Transverse colon (tissue), 4 donors: ENCODE results near the gene CCDC181. TPM values are rescaled to one million over a fixed set of nuclear protein-coding genes. Genes with fewer than 3 reads are reported as not detected.
A peak's percentile ranks its signal among the peaks of the same experiment; 100 is the strongest.

ENCODE experiments used
- DNase-seq: peaks from one replicate; pipeline ENCODE4 v3.0.0-alpha.2; 2019
- H3K27ac ChIP-seq, 4 donors: fragments of 200-600 bp; sonication (generic); 2 replicates each; pipeline ENCODE4 v1.5.1; 2016 to 2018; ENCODE audit warnings: inconsistent platforms in 4 of 4
- H3K27me3 ChIP-seq: fragments of 200-600 bp; sonication (generic); 2 replicates; pipeline ENCODE4 v1.5.1; 2017; ENCODE audit warnings: inconsistent platforms
- H3K36me3 ChIP-seq, 4 donors: fragments of 200-600 bp; sonication (generic); 2 replicates each; pipeline ENCODE4 v1.5.1; 2017 to 2019; ENCODE audit warnings: inconsistent platforms in 4 of 4
- H3K4me1 ChIP-seq, 4 donors: fragments of 200-600 bp; sonication (generic); 2 replicates each; pipeline ENCODE4 v1.5.1; 2017 to 2020; ENCODE audit warnings: inconsistent platforms in 4 of 4
- H3K4me3 ChIP-seq, 4 donors: fragments of 200-600 bp; sonication (generic); 1 replicate in 1 of 4; 2 replicates in 3 of 4; pipeline versions ENCODE4 v1.5.1 to v1.6.1; 2017 to 2019; ENCODE audit warnings: inconsistent platforms in 4 of 4
- H3K9me3 ChIP-seq, 2 donors: fragments of 200-600 bp; sonication (generic); 2 replicates each; pipeline ENCODE4 v1.5.1; 2017 to 2019; ENCODE audit warnings: inconsistent platforms in 2 of 2
- EP300 ChIP-seq: sonication (generic); formaldehyde crosslinking; IDR thresholded peaks from one replicate; pipeline ENCODE4 v1.6.1; 2017; ENCODE audit warnings: antibody characterized with exemption, low read depth
- POLR2A ChIP-seq: fragments of 450-650 bp; IDR thresholded peaks from one replicate; pipeline ENCODE4 v1.6.1; 2016; ENCODE audit warnings: antibody characterized with exemption, mild to moderate bottlenecking, moderate library complexity
- POLR2AphosphoS5 ChIP-seq, 3 donors: sonication (generic); formaldehyde crosslinking; IDR thresholded peaks; one replicate each; pipeline ENCODE4 v1.6.1; 2016; ENCODE audit warnings: antibody characterized with exemption in 3 of 3
- WGBS, 2 donors: methylation state at CpG; one replicate each; pipeline ENCODE4 v1.1.5; 2018; ENCODE audit warnings: low coverage in 1 of 2; 5-methylcytosine and 5-hydroxymethylcytosine counted together
- in situ Hi-C, 4 donors: fragments of 200-750 bp; cut with MboI; loops; one replicate each; pipeline versions ENCODE4 v1.15.0 to v1.15.1; 2017; ENCODE audit warnings: low sequenced_read_pairs in 3 of 4, low pct_ligation_motif_present in 1 of 4, low pct_unique_long_range_greater_than_20kb in 1 of 4
- intact Hi-C: fragments of 100-400 bp; cut with DNase I; formaldehyde crosslinking; loops from one replicate; pipeline ENCODE4 v1.15.1; 2023; ENCODE audit warnings: low total_unique reads
- total RNA-seq, 4 donors: library from RNA; depleted of rRNA; stranded (reverse); fragments of >200 nt; gene quantifications; one replicate each; pipeline ENCODE4 v1.1.0, GENCODE V29; 2016
- TF ChIP-seq, protein P1 (sequence below), 5 experiments: fragments of 200-600 bp in 3 of 5; fragments of 450-650 bp in 2 of 5; sonication (generic) in 3 of 5; IDR thresholded peaks; 1 replicate in 2 of 5; 2 replicates in 3 of 5; pipeline ENCODE4 v1.5.1; 2016 to 2017; ENCODE audit warnings: antibody characterized with exemption in 5 of 5, inconsistent platforms in 3 of 5, mild to moderate bottlenecking in 2 of 5, moderate library complexity in 1 of 5

The CCDC181 gene
- under 1 TPM in 2 of 4 donors, not detected in 2; 0.14 to 0.95 TPM for total RNA-seq

DNA sequence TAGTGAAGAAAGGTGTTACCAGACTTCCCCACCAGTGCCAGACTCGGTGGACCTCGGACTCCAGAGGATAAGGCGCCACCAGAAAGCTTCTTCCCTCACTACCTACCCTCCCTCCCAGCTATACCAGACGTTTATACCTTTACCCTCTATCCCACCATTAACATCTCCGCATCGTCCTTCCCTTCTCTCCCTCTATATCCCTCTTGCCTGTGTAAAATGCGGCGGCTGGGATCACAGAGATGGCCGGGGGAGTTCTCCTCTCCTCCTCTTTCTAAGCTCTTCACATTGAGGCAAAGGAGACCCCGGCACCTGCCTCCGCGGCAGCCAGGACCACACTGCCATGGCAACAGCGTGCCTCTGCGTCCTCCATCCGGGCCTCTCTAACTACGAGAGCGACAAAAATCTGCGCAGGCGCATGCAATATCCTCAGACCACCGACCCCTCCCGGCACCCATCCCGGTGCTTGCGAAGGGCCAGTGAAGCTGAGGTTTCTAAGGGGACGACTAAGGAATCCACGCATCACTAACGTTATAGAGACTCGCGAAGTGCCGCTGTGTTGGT lies at the start of gene CCDC181:
TSS of gene CCDC181 (minus strand) at position 394 of the 561 bp plus-strand sequence. CDS start 2,547 bp downstream, outside the sequence.
- Histone ChIP-seq H3K4me3 (peak within 1 kb of the TSS; percentile 18 to 46 (median 22)), H3K9me3 (no peaks in the 10 kb centered on the region), H3K27me3 (peaks cover 72% of the 10 kb centered on the region), H3K36me3 (no peaks in the 10 kb centered on the region), H3K4me1 (peaks cover 0 to 9% (median 4%) of the 10 kb centered on the region in 4 donors), H3K27ac (no peak within 1 kb of the TSS)
- TF ChIP-seq POLR2A = no peak
- no peak for TF ChIP-seq POLR2AphosphoS5 (IDR thresholded peaks at IDR 0.05)
- TF ChIP-seq, protein P1, sequence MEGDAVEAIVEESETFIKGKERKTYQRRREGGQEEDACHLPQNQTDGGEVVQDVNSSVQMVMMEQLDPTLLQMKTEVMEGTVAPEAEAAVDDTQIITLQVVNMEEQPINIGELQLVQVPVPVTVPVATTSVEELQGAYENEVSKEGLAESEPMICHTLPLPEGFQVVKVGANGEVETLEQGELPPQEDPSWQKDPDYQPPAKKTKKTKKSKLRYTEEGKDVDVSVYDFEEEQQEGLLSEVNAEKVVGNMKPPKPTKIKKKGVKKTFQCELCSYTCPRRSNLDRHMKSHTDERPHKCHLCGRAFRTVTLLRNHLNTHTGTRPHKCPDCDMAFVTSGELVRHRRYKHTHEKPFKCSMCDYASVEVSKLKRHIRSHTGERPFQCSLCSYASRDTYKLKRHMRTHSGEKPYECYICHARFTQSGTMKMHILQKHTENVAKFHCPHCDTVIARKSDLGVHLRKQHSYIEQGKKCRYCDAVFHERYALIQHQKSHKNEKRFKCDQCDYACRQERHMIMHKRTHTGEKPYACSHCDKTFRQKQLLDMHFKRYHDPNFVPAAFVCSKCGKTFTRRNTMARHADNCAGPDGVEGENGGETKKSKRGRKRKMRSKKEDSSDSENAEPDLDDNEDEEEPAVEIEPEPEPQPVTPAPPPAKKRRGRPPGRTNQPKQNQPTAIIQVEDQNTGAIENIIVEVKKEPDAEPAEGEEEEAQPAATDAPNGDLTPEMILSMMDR (IDR thresholded peaks at IDR 0.05) = no peak
- TF ChIP-seq EP300 = no peak
- 8% methylated on average over 9 to 29 of the region's 29 CpGs for whole genome bisulfite sequencing, 2 donors
- in situ Hi-C loops (no loop called here), intact Hi-C loops (no loop called here)
- DNase-seq = peak; percentile 15

DNA sequence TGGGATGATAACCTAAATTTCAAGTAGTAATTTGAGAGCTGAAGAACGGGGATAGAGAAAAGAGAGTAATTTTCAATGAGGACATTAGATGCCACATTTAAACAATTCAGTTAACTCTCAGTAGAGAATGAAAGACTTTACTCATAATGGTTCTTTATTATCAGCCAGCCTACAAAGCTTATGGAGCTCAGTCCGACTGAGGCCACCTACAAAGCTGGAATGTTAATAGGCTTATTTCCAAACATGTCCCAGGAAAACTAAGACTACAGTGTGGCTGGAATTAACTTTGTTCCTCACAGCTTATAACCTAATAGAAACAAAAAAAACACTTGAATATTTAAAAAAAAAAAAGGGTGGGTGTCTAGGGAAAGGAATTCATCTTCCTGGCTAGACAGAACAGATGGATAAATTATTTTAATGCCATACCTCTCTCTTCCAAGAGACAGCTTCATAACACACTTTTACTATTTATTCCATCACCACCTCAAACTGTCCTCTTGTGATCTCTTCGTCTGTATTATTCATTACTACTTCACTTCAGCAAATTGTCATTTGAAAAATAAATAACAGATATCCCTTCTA lies 48.6 kb upstream of the CCDC181 start:
- Histone ChIP-seq H3K4me3 (no peak overlapping the region), H3K9me3 (no peaks in the 10 kb centered on the region), H3K4me1 (no peaks in the 10 kb centered on the region), H3K36me3 (peaks cover 0 to 7% (median 2%) of the 10 kb centered on the region in 4 donors), H3K27ac (no peak overlapping the region), H3K27me3 (no peaks in the 10 kb centered on the region)
- in situ Hi-C loops (no loop called here), intact Hi-C loops (no loop called here)
- WGBS, 2 donors = 78 to 87% methylated on average over 3 of the region's 3 CpGs
- no peak for DNase-seq
- TF ChIP-seq POLR2A = no peak
- TF ChIP-seq EP300 = no peak
- TF ChIP-seq POLR2AphosphoS5 (IDR thresholded peaks at IDR 0.05) = no peak
- TF ChIP-seq, protein P1 (IDR thresholded peaks at IDR 0.05) = no peak

DNA sequence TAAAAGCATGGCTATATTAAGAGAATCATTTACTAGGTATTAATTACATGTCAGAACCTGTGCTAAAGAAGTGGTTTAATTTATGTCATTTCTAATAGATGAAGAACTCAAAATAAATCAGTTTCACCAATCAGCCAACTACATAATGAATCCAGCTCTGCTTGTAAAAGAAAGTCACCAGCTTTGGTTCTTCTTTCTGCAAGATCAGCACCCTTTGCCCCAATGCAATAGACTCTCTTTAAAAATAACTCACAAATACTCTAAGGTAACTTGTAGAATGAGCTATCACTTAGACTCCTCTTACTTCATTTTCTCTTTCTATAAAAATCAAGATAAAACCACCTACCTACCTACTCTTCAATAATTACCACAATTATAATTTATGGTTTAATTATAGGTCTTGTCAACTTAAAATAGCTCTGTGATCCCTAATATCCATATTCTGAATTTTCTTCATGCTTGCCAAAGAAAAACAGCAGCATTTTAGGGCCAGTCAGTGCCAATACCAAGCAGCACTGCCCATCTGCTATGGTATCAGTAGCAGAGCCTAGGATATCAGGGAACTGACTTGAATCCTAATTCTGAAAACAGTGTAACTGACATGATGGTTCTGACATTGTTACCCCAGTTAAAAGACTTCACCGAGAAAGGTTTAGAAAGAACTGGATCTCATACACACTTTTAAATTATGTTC lies 47.2 kb upstream of the CCDC181 start:
- WGBS, 2 donors = 83% methylated on average over 1 of the region's 1 CpG
- H3K27me3 ChIP-seq = no peaks in the 10 kb centered on the region
- no peak for TF ChIP-seq POLR2A
- TF ChIP-seq, protein P1 (IDR thresholded peaks at IDR 0.05) = no peak
- TF ChIP-seq POLR2AphosphoS5 (IDR thresholded peaks at IDR 0.05) = no peak
- no peak for TF ChIP-seq EP300
- H3K27ac ChIP-seq = no peak overlapping the region
- H3K4me1 ChIP-seq = no peaks in the 10 kb centered on the region
- intact Hi-C loops (no loop called here), in situ Hi-C loops (no loop called here)
- peaks cover 0 to 7% (median 2%) of the 10 kb centered on the region in 4 donors for H3K36me3 ChIP-seq
- no peak overlapping the region for H3K4me3 ChIP-seq
- no peaks in the 10 kb centered on the region for H3K9me3 ChIP-seq
- no peak for DNase-seq

DNA sequence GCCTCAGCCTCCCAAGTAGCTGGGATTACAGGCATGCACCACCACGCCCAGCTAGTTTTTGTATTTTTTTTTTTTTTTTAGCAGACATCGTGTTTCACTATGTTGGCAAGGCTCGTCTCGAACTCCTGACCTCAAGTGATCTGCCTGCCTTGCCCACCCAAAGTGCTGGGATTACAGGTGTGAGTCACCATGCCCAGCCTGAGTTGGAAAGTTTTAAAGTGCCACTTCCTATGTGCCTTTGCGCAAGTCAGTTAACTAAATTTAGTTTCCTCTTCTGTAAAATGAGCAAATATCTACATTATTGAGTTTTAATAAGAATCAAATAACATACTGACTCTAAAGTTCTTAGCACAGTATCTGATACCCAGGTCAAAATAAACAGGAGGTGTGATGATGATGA lies 46.1 kb upstream of the CCDC181 start:
- Histone ChIP-seq H3K27ac (no peak overlapping the region), H3K4me3 (no peak overlapping the region), H3K36me3 (peaks cover 0 to 7% (median 2%) of the 10 kb centered on the region in 4 donors), H3K27me3 (no peaks in the 10 kb centered on the region), H3K4me1 (no peaks in the 10 kb centered on the region), H3K9me3 (no peaks in the 10 kb centered on the region)
- DNase-seq = no peak
- WGBS, 2 donors = 91 to 100% methylated on average over 1 to 5 of the region's 5 CpGs
- TF ChIP-seq, protein P1 (IDR thresholded peaks at IDR 0.05) = no peak
- no peak for TF ChIP-seq POLR2A
- TF ChIP-seq EP300 = no peak
- no peak for TF ChIP-seq POLR2AphosphoS5 (IDR thresholded peaks at IDR 0.05)
- in situ Hi-C loops (no loop called here), intact Hi-C loops (no loop called here)
